Erythroblast (primary cell): ENCODE results near the gene OR56A1.

ENCODE experiments used
- DNase-seq, 2 experiments: peaks; one replicate each; lab custom pipeline; 2025; lab: John Stamatoyannopoulos, UW
- GATA1 ChIP-seq: IDR thresholded peaks from 2 replicates; pipeline ENCODE4 v1.6.1; 2011; ENCODE audit warnings: low read depth, mild to moderate bottlenecking, control low read depth, low read length, moderate library complexity
- POLR2A ChIP-seq: IDR thresholded peaks from 2 replicates; pipeline ENCODE4 v1.6.1; 2011; ENCODE audit warnings: mild to moderate bottlenecking, low read length

The OR56A1 gene

GRCh38 chr11:6012035-6012668 lies 18.4 kb downstream of the OR56A1 start:
- DNase-seq: no peak
- no peak for TF ChIP-seq POLR2A
- no peak for TF ChIP-seq GATA1

- TF ChIP-seq GATA1 (no peak), POLR2A (no peak)
- no peak for DNase-seq
These were observed 23.7 kb downstream of the OR56A1 start, which contains the start of gene OR56A4 for GRCh38 chr11:6006846-6007245. Gene OR56A4 (minus strand): TSS chr11:6006946. CDS start chr11:6002992, 3,954 bp downstream.

- DNase-seq: no peak
- no peak for TF ChIP-seq GATA1
- TF ChIP-seq POLR2A: no peak
These were observed 24.2 kb downstream of the OR56A1 start for GRCh38 chr11:6006395-6006794.

GRCh38 chr11:6002202-6002699 lies 28.3 kb downstream of the OR56A1 start:
- DNase-seq: no peak
- TF ChIP-seq POLR2A (no peak), GATA1 (no peak)

- no peak for DNase-seq
- TF ChIP-seq GATA1 (no peak), POLR2A (no peak)
These were observed 35.8 kb downstream of the OR56A1 start for GRCh38 chr11:5994791-5995190.

- DNase-seq: peak; percentile 14 to 31
- TF ChIP-seq GATA1 (no peak), POLR2A (no peak)
These were observed 37.8 kb downstream of the OR56A1 start for GRCh38 chr11:5992604-5993251.

- TF ChIP-seq GATA1: no peak
- no peak for TF ChIP-seq POLR2A
- no peak for DNase-seq
These were observed 38.4 kb downstream of the OR56A1 start for GRCh38 chr11:5992150-5992549.

GRCh38 chr11:5989203-5989602 lies 41.4 kb downstream of the OR56A1 start:
- TF ChIP-seq POLR2A (no peak), GATA1 (no peak)
- no peak for DNase-seq

GRCh38 chr11:5986885-5987284 lies 43.7 kb downstream of the OR56A1 start, which contains the start of gene OR52L1:
Gene OR52L1 (minus strand): TSS chr11:5986985. CDS start chr11:5986930, 55 bp downstream.
- no peak for DNase-seq
- TF ChIP-seq GATA1 (no peak), POLR2A (no peak)

GRCh38 chr11:5983443-5983842 lies 47.1 kb downstream of the OR56A1 start:
- TF ChIP-seq GATA1: no peak
- TF ChIP-seq POLR2A: no peak
- DNase-seq: no peak

- TF ChIP-seq POLR2A: no peak
- TF ChIP-seq GATA1: no peak
- no peak for DNase-seq
These were observed 57.0 kb downstream of the OR56A1 start for GRCh38 chr11:5973530-5973929.
